H1 (cell line): ENCODE results near the gene JPH3. TPM values are rescaled to one million over a fixed set of nuclear protein-coding genes. Genes with fewer than 3 reads are reported as not detected.

Source experiments
- CTCF ChIA-PET: fragments of 300-600 bp; sonication (Branson Sonifier 250); formaldehyde crosslinking; loops from one replicate; lab custom pipeline; 2021; ENCODE audit not compliant: partially characterized antibody; lab: Charles Lee
- POLR2A ChIA-PET: fragments of 300-600 bp; sonication (Branson Sonifier 250); formaldehyde crosslinking; loops from one replicate; lab custom pipeline; 2021; ENCODE audit warnings: inconsistent platforms; ENCODE audit not compliant: partially characterized antibody; lab: Charles Lee
- DNase-seq, 2 experiments: peaks; one replicate each; pipeline versions ENCODE4 v3.0.0 to v3.0.0-alpha.2; 2010 to 2022; ENCODE audit warnings: low spot score in 2 of 2, low read depth in 1 of 2, mixed read lengths in 1 of 2
- FAIRE-seq: peaks from 2 replicates; lab custom pipeline; 2011; peaks lifted over from hg19 to GRCh38; lab: Jason Lieb, UNC
- H2AFZ ChIP-seq: 2 replicates; pipeline ENCODE4 v1.8.1; 2012; ENCODE audit warnings: low read length, inconsistent platforms
- H2AK5ac ChIP-seq: 2 replicates; pipeline ENCODE4 v1.6.1; 2013; ENCODE audit warnings: low read depth, low read length
- H2BK120ac ChIP-seq: replicated peaks from 2 replicates; pipeline ENCODE3; 2013; ENCODE audit warnings: low read depth, low read length, inconsistent platforms
- H2BK12ac ChIP-seq: 2 replicates; pipeline ENCODE4 v1.6.1; 2013; ENCODE audit warnings: low read depth, low read length
- H2BK15ac ChIP-seq: 2 replicates; pipeline ENCODE4 v1.6.1; 2013; ENCODE audit warnings: low read length
- H2BK20ac ChIP-seq: 2 replicates; pipeline ENCODE4 v1.6.1; 2013; ENCODE audit warnings: low read length
- H2BK5ac ChIP-seq: 2 replicates; pipeline ENCODE4 v1.6.1; 2013; ENCODE audit warnings: low read depth, low read length
- H3K14ac ChIP-seq: 2 replicates; pipeline ENCODE4 v1.6.1; 2013; ENCODE audit warnings: inconsistent platforms; ENCODE audit not compliant: insufficient read length
- H3K18ac ChIP-seq: 2 replicates; pipeline ENCODE4 v1.6.1; 2013; ENCODE audit warnings: low read length; ENCODE audit errors: extremely low read depth
- H3K23ac ChIP-seq: 2 replicates; pipeline ENCODE4 v1.6.1; 2013; ENCODE audit warnings: inconsistent platforms; ENCODE audit not compliant: insufficient read length
- H3K23me2 ChIP-seq: 2 replicates; pipeline ENCODE4 v1.6.1; 2013; ENCODE audit warnings: low read depth, low read length
- H3K27ac ChIP-seq: 2 replicates; pipeline ENCODE4 v1.6.1; 2011; ENCODE audit warnings: low read depth, low read length, inconsistent platforms
- H3K27me3 ChIP-seq, 4 experiments: replicated peaks in 1 of 4; 1 replicate in 1 of 4; 2 replicates in 3 of 4; pipeline versions ENCODE4 v1.6.1 to v1.8.1; 2011 to 2013; ENCODE audit warnings: low read length in 3 of 4, mild to moderate bottlenecking in 3 of 4, inconsistent platforms in 2 of 4, mixed read lengths in 2 of 4, moderate library complexity in 1 of 4; ENCODE audit not compliant: control insufficient read depth in 3 of 4, insufficient read depth in 3 of 4; ENCODE audit errors: extremely low read depth in 1 of 4
- H3K36me3 ChIP-seq, 4 experiments: 2 replicates each; pipeline versions ENCODE4 v1.6.1 to v1.8.1; 2011 to 2013; ENCODE audit warnings: mild to moderate bottlenecking in 4 of 4, low read length in 3 of 4, moderate library complexity in 2 of 4, control low read depth in 1 of 4, inconsistent platforms in 1 of 4; ENCODE audit not compliant: insufficient read depth in 4 of 4, control insufficient read depth in 2 of 4
- H3K4ac ChIP-seq: replicated peaks from 2 replicates; pipeline ENCODE3; 2013; ENCODE audit warnings: low read length, low read depth, mixed read lengths, inconsistent platforms; ENCODE audit not compliant: insufficient read length
- H3K4me1 ChIP-seq, 4 experiments: replicated peaks in 1 of 4; 1 replicate in 1 of 4; 2 replicates in 3 of 4; pipeline versions ENCODE4 v1.6.1 to v1.8.1; 2011 to 2013; ENCODE audit warnings: low read length in 3 of 4, inconsistent platforms in 2 of 4, mixed read lengths in 1 of 4; ENCODE audit not compliant: insufficient read depth in 4 of 4, control insufficient read depth in 3 of 4
- H3K4me2 ChIP-seq, 2 experiments: 2 replicates each; pipeline versions ENCODE4 v1.6.1 to v1.8.1; 2011 to 2013; ENCODE audit warnings: low read depth in 2 of 2, low read length in 2 of 2, control low read depth in 1 of 2, inconsistent platforms in 1 of 2, mild to moderate bottlenecking in 1 of 2; ENCODE audit not compliant: insufficient read depth in 1 of 2
- H3K4me3 ChIP-seq, 4 experiments: fragments of 200-600, 300-600 bp in 1 of 4; sonication (generic), shearing (Covaris generic), sonication (Bioruptor Twin) in 1 of 4; 2 replicates each; pipeline versions ENCODE4 v1.5.1 to v1.8.1; 2011 to 2016; ENCODE audit warnings: low read length in 4 of 4, low read depth in 3 of 4, control low read depth in 2 of 4, inconsistent platforms in 2 of 4, mild to moderate bottlenecking in 2 of 4, mixed read lengths in 1 of 4, moderate library complexity in 1 of 4; ENCODE audit not compliant: insufficient read depth in 2 of 4; ENCODE audit errors: extremely low read depth in 1 of 4
- H3K56ac ChIP-seq: replicated peaks from 2 replicates; pipeline ENCODE3; 2013; ENCODE audit warnings: low read depth, mild to moderate bottlenecking, mixed read lengths, low read length, inconsistent platforms; ENCODE audit not compliant: insufficient read length
- H3K79me1 ChIP-seq: 2 replicates; pipeline ENCODE4 v1.6.1; 2013; ENCODE audit warnings: low read depth, low read length, control low read depth
- H3K79me2 ChIP-seq, 2 experiments: 2 replicates each; pipeline versions ENCODE4 v1.6.1 to v1.8.1; 2012 to 2013; ENCODE audit warnings: low read length in 2 of 2, mild to moderate bottlenecking in 2 of 2, inconsistent platforms in 1 of 2; ENCODE audit not compliant: insufficient read depth in 2 of 2, control insufficient read depth in 1 of 2
- H3K9ac ChIP-seq, 4 experiments: replicated peaks in 1 of 4; 1 replicate in 1 of 4; 2 replicates in 3 of 4; pipeline versions ENCODE4 v1.6.1 to v1.8.1; 2011 to 2013; ENCODE audit warnings: low read depth in 3 of 4, low read length in 3 of 4, control low read depth in 2 of 4, mild to moderate bottlenecking in 2 of 4, moderate library complexity in 2 of 4, inconsistent platforms in 1 of 4; ENCODE audit errors: extremely low read depth in 1 of 4
- H3K9me3 ChIP-seq, 2 experiments: 2 replicates each; pipeline versions ENCODE4 v1.6.1 to v1.8.1; 2012 to 2013; ENCODE audit warnings: mild to moderate bottlenecking in 2 of 2, moderate library complexity in 2 of 2, control low read depth in 1 of 2, inconsistent platforms in 1 of 2, low read depth in 1 of 2, low read length in 1 of 2, mixed read lengths in 1 of 2; ENCODE audit not compliant: insufficient read depth in 2 of 2
- H4K20me1 ChIP-seq, 2 experiments: replicated peaks in 1 of 2; 2 replicates each; pipeline versions ENCODE3 to v1.8.1; 2011 to 2013; ENCODE audit warnings: inconsistent platforms in 2 of 2, low read length in 2 of 2, mild to moderate bottlenecking in 1 of 2; ENCODE audit not compliant: insufficient read depth in 2 of 2, control insufficient read depth in 1 of 2
- H4K5ac ChIP-seq: 2 replicates; pipeline ENCODE4 v1.6.1; 2013; ENCODE audit warnings: low read length, low read depth, mixed read lengths, inconsistent platforms; ENCODE audit not compliant: insufficient read length
- H4K8ac ChIP-seq: 2 replicates; pipeline ENCODE4 v1.8.0; 2013; ENCODE audit warnings: mild to moderate bottlenecking, moderate library complexity, low read length, inconsistent platforms; ENCODE audit not compliant: insufficient read depth; ENCODE audit errors: extremely low read depth
- H4K91ac ChIP-seq: replicated peaks from 2 replicates; pipeline ENCODE3; 2013; ENCODE audit warnings: low read length, mixed read lengths, inconsistent platforms; ENCODE audit not compliant: insufficient read length
- CREB1 ChIP-seq: IDR thresholded peaks from 2 replicates; pipeline ENCODE4 v1.6.1; 2012; ENCODE audit warnings: inconsistent platforms
- FOSL1 ChIP-seq: IDR thresholded peaks from 2 replicates; pipeline ENCODE4 v1.6.1; 2011; ENCODE audit warnings: mild to moderate bottlenecking, low read depth, low read length, moderate library complexity; ENCODE audit not compliant: insufficient read depth
- HDAC2 ChIP-seq, 2 experiments: fragments of 300-600 bp in 1 of 2; sonication (generic) in 1 of 2; IDR thresholded peaks; 2 replicates each; pipeline ENCODE4 v1.6.1; 2011 to 2012; ENCODE audit warnings: low read depth in 2 of 2, low read length in 2 of 2, mild to moderate bottlenecking in 2 of 2, moderate library complexity in 2 of 2, borderline replicate concordance in 1 of 2, inconsistent platforms in 1 of 2
- JUND ChIP-seq: IDR thresholded peaks from 2 replicates; pipeline ENCODE4 v1.6.1; 2011; ENCODE audit warnings: mild to moderate bottlenecking, improper control_type of control experiment, low read length
- POLR2AphosphoS5 ChIP-seq: IDR thresholded peaks from 2 replicates; pipeline ENCODE4 v1.6.1; 2011; ENCODE audit warnings: low read depth, low read length
- SAP30 ChIP-seq: fragments of 300-600 bp; sonication (generic); IDR thresholded peaks from 2 replicates; pipeline ENCODE4 v1.7.1; 2012; ENCODE audit warnings: low read length, moderate library complexity, mild to moderate bottlenecking, inconsistent platforms; ENCODE audit not compliant: insufficient read depth, insufficient replicate concordance
- SP4 ChIP-seq: IDR thresholded peaks from 2 replicates; pipeline ENCODE4 v1.6.1; 2012; ENCODE audit warnings: low read length, inconsistent platforms
- TCF12 ChIP-seq: IDR thresholded peaks from 2 replicates; pipeline ENCODE4 v1.6.1; 2011; ENCODE audit warnings: low read depth, mild to moderate bottlenecking, low read length
- WGBS, 2 experiments: shearing (Covaris generic) in 1 of 2; methylation state at CpG; one replicate each; pipeline versions ENCODE4 v1.1.6 to v1.1.7; 2013 to 2015; ENCODE audit warnings: low lambda C conversion rate in 2 of 2, mixed read lengths in 2 of 2, inconsistent platforms in 1 of 2, low coverage in 1 of 2, missing lambda C conversion rate in 1 of 2; ENCODE audit not compliant: insufficient replicate concordance in 2 of 2, insufficient coverage in 1 of 2, insufficient read length in 1 of 2; ENCODE audit errors: extremely low coverage in 1 of 2, missing lambda C conversion rate in 1 of 2; 5-methylcytosine and 5-hydroxymethylcytosine counted together
- polyA plus RNA-seq, 7 experiments: library from polyadenylated mRNA; depleted of rRNA in 3 of 7; stranded (reverse) in 5 of 7; unstranded in 2 of 7; fragments of >200 nt in 5 of 7; fragments of 200-250 nt in 2 of 7; gene quantifications; 1 replicate in 5 of 7; 2 replicates in 1 of 7; 4 replicates in 1 of 7; pipeline versions ENCODE4 v1.2.1 to v1.2.3, GENCODE V29; 2011 to 2013; ENCODE audit warnings: missing spikeins in 2 of 7, mixed read lengths in 2 of 7
- total RNA-seq: library from RNA; stranded (reverse); fragmentation: NEBNext Ultra II Directional; extraction: Animal tissue kit (Norgen Biotek cat#: 25700); gene quantifications from 2 replicates; pipeline ENCODE4 v1.2.1, GENCODE V29; 2021

The JPH3 gene
- total and polyA plus RNA-seq, 2 of the 8 experiments (the other 6 are each of a cell fraction or from before 2014, with no cell fraction given): 10.3 to 28.3 TPM

GRCh38 chr16:87687998-87688529 lies 85.8 kb downstream of the JPH3 start:
- Histone ChIP-seq H3K79me2 (no peaks in the 10 kb centered on the region), H2BK5ac (no peak overlapping the region), H4K5ac (no peak overlapping the region), H3K9ac (no peak overlapping the region), H3K23me2 (no peaks in the 10 kb centered on the region), H3K79me1 (no peaks in the 10 kb centered on the region), H3K36me3 (peaks cover 0 to 7% (median 0%) of the 10 kb centered on the region in 4 experiments; a peak in 1 of 8 replicates), H2BK20ac (no peak overlapping the region)
- no peak for FAIRE-seq
- POLR2A ChIA-PET: no interaction called here
- WGBS, 2 experiments: 97% methylated on average over 14 of the region's 14 CpGs; no CpG with 5 or more reads in 1 of the 2 experiments
- no peak for DNase-seq
- no peak for TF ChIP-seq FOSL1
- no peak for TF ChIP-seq CREB1
- TF ChIP-seq POLR2AphosphoS5: no peak
- TF ChIP-seq SAP30: no peak
- no peak for TF ChIP-seq JUND
- no peak for TF ChIP-seq SP4
- no peak for TF ChIP-seq HDAC2 (IDR thresholded peaks at IDR 0.05; ENCODE audit: borderline replicate concordance in 1 of 2, low read depth in 2 of 2, low read length in 2 of 2)
- no peak for TF ChIP-seq TCF12
- TF ChIP-seq, all 59 proteins: peak for 0
- Histone ChIP-seq H3K56ac (no peak overlapping the region), H3K4me3 (no peak overlapping the region), H2AK5ac (no peak overlapping the region), H4K20me1 (peaks cover 7 to 14% of the 10 kb centered on the region in 2 experiments), H2BK12ac (no peak overlapping the region), H3K4me2 (no peak overlapping the region), H3K4me1 (no peaks in the 10 kb centered on the region; a peak in 1 of 7 replicates), H2AFZ (no peak overlapping the region), H3K9me3 (no peaks in the 10 kb centered on the region), H3K23ac (no peak overlapping the region), H2BK15ac (no peak overlapping the region), H3K14ac (no peak overlapping the region), H3K18ac (no peak overlapping the region), H4K8ac (no peak overlapping the region), H2BK120ac (no peak overlapping the region), H3K27me3 (no peaks in the 10 kb centered on the region), H3K27ac (no peak overlapping the region), H3K4ac (no peak overlapping the region), H4K91ac (no peak overlapping the region)
- CTCF ChIA-PET: interaction anchor here (0.7 to 6.6 kb wide), 4 partner anchors 14 to 60 kb away, joined by 3 to 47 read pairs (median 3); no protein-coding TSS in a partner anchor
